Measurements from ENCODE around the gene FOSL1.

The FOSL1 gene

DNA sequence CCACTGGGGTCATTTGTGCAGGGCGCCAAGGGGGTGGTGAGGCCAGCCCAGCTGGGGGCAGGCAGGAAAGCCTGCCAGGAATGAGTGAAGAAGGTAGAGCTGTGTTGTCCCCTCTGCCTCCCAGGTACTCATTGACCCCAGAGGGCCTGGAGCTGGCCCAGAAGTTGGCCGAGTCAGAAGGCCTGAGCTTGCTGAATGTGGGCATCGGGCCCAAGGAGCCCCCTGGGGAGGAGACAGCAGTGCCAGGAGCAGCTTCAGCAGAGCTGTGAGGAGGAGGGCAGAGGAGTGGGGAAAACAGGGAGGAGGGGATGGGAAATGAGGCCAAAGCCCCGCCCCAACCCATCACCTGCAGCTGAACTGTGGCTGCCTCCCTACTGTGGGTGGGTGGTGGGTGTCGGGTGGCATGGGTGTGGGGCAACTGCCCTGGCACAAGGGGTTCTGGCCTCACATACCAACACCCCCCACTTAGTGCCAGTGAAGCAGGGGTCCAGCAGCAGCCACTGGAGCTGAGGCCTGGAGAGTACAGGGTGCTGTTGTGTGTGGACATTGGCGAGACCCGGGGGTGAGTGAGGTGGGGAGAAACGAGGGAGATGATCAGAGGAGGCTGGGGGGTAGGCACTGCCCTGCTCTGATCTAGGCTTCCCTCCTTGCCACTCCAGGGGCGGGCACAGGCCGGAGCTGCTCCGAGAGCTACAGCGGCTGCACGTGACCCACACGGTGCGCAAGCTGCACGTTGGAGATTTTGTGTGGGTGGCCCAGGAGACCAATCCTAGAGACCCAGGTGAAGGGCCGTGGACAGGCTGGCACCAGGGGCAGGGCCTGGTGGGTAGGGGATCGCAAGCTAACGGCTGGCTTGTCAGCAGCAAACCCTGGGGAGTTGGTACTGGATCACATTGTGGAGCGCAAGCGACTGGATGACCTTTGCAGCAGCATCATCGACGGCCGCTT is 37.0 kb downstream of the FOSL1 start:
- H3K27ac ChIP-seq, result peak overlapping the region; percentile 100; the same call in 1 of the 2 replicates
- TF ChIP-seq, protein P1, sequence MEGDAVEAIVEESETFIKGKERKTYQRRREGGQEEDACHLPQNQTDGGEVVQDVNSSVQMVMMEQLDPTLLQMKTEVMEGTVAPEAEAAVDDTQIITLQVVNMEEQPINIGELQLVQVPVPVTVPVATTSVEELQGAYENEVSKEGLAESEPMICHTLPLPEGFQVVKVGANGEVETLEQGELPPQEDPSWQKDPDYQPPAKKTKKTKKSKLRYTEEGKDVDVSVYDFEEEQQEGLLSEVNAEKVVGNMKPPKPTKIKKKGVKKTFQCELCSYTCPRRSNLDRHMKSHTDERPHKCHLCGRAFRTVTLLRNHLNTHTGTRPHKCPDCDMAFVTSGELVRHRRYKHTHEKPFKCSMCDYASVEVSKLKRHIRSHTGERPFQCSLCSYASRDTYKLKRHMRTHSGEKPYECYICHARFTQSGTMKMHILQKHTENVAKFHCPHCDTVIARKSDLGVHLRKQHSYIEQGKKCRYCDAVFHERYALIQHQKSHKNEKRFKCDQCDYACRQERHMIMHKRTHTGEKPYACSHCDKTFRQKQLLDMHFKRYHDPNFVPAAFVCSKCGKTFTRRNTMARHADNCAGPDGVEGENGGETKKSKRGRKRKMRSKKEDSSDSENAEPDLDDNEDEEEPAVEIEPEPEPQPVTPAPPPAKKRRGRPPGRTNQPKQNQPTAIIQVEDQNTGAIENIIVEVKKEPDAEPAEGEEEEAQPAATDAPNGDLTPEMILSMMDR (conservative IDR thresholded peaks at IDR 0.05), result no peak

DNA sequence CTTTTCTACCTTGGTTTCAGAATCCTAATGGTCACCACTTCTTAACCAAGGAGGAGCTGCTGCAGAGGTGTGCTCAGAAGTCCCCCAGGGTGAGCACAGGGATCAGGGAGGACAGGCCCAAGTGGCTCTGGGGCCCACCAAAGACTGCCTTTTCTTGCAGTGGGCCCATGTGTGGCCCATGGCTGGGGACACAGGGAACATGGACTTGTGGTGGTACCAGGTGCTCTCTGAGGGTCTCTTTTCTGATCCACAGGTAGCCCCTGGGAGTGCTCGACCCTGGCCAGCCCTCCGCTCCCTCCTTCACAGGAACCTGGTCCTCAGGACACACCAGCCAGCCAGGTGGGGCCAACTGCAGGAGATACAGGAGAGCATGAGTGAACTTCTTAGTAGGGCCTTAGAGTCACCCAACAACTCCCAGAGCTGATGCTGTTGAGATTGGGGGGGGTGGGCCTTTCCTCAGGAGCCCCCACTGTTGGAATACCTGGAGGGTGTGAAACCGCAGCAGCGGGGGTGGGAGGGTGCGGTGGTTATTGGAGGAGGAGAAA is 37.9 kb downstream of the FOSL1 start:
- TF ChIP-seq, protein P1 (conservative IDR thresholded peaks at IDR 0.05), result no peak
- H3K27ac ChIP-seq, result peak overlapping the region; percentile 100

DNA sequence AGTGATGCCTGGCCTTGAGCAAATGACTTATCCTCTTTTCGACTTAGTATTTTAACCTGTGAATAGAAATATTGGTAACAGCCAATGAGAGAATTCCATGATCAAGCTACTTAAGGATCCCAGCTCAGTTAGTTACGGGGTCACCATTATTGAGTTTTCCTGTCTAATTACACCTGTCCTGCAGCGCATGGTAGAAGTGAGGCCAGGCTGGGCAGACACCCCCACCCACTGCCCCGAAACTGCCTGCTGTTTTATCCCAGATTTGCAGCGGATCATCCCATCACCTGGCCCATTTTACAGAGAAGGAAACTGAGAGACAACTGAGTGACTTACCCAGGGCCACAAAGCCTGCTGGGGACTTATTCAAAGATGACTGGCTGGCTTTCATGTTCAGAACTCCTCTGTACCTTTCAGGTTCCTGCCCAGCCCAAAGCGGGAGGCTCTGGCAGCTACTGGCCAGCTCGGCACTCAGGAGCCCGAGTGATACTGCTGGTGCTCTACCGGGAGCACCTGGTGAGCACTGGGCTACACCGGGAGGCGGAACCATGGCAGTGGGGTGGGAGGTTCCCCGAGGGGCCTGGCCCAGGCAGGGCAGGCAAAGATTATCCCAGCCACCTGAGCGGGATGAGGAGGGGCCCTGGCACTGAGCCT is 38.5 kb downstream of the FOSL1 start:
- peak overlapping the region; percentile 100 for H3K27ac ChIP-seq
- TF ChIP-seq, protein P1 (conservative IDR thresholded peaks at IDR 0.05), result no peak

DNA sequence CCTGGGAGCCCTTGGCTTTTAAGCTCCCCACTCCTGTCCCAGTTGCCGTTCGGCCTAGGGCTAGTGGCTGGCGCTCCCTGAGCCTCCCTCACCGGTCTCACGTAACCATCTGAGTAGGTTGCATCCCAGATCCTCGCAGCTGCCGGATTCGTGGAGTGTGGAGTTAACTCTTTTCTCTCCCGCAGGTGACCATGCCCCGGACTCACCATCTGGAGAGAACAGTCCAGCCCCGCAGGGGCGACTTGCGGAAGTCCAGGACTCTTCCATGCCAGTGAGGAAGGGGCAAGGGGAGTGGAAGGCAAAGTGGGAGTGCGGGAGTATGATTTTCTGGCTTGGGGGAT is 39.1 kb downstream of the FOSL1 start:
- H3K27ac ChIP-seq, result peak overlapping the region; percentile 100
- TF ChIP-seq, protein P1 (conservative IDR thresholded peaks at IDR 0.05), result no peak

DNA sequence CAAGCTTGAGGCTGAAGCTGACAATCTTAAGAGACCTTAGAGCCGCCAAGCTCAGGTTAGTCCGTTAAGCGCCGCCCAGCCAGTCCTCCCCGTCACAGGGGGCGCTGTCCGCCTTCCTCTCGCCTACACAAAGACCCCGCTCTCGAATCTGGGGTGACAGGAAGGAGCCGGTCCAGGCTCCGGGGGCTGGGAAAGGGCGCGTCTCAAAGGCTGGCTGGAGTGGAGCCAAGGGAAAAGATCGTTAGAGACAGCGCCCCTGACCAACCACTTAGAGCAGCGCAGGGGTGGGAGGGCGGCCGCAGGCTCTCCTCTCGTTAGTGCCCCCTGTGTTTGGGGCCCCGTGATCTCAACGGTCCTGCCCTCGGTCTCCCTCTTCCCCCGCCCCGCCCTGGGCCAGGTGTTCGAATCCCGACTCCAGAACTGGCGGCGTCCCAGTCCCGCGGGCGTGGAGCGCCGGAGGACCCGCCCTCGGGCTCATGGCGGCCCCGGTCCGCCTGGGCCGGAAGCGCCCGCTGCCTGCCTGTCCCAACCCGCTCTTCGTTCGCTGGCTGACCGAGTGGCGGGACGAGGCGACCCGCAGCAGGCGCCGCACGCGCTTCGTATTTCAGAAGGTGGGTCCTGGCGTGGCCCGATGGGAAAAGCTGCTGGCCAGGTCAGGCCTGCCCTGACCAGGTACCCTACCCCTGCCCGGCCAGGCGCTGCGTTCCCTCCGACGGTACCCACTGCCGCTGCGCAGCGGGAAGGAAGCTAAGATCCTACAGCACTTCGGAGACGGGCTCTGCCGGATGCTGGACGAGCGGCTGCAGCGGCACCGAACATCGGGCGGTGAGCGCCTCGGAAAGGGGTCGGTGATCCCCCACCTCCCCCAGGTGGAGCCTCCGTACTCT is 39.7 kb downstream of the FOSL1 start, which contains the start of gene MUS81:
MUS81 (plus strand) TSS at position 156 of the 887 bp plus-strand sequence; CDS start at position 477, 321 bp downstream.
- TF ChIP-seq, protein P1 (conservative IDR thresholded peaks at IDR 0.05), result peak; percentile 100
- H3K27ac ChIP-seq, result peak within 1 kb of the TSS; percentile 100

DNA sequence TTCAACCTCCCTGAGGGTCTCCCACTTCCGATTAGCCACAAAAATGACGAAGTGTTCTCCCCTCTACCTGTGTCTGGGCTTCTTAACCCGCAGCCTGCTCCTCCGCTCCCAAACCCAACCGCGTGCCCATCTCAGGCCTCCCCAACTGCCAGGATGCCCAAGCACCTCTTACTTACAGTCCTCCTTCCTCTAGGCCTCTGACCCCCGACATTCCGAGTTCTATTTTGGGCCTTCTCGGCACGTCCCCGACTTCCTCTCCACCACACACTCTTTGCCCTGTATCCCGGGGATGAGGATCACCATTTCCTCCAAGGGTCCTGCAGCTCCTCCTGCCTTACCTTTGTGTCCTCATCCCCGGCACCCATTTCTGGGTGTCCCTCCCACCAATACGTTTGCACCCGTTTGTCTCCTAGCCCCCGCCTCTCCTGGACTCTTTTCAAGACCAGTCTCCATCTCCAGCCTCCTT is 40.3 kb downstream of the FOSL1 start:
- peak overlapping the region; percentile 100 for H3K27ac ChIP-seq
- TF ChIP-seq, protein P1 (conservative IDR thresholded peaks at IDR 0.05), result no peak

Data from VCaP (cell line).